Nephron progenitor cell (in vitro differentiated cells): ENCODE data around the gene SHISA7.
"Not testable (repeated sequence)": the region's sequence is repeated elsewhere in the genome, so short reads cannot be mapped to it uniquely, and the experiment has no call there.

Experiments
- DNase-seq: peaks from one replicate; pipeline ENCODE4 v3.0.0; 2021
- H3K27ac Mint-ChIP-seq: 2 replicates; pipeline ENCODE4 v1.8.0; 2021; ENCODE audit warnings: mild to moderate bottlenecking, moderate library complexity, mixed read lengths
- H3K27me3 Mint-ChIP-seq: 2 replicates; pipeline ENCODE4 v1.8.0; 2021; ENCODE audit warnings: mild to moderate bottlenecking, low read depth, mixed read lengths; ENCODE audit not compliant: poor library complexity
- H3K36me3 Mint-ChIP-seq: 2 replicates; pipeline ENCODE4 v1.8.0; 2021; ENCODE audit warnings: low read depth, mixed read lengths
- H3K4me1 Mint-ChIP-seq: 2 replicates; pipeline ENCODE4 v1.8.0; 2021; ENCODE audit warnings: mixed read lengths
- H3K4me3 Mint-ChIP-seq: 2 replicates; pipeline ENCODE4 v1.8.0; 2021; ENCODE audit warnings: mild to moderate bottlenecking, moderate library complexity, mixed read lengths
- H3K9me3 Mint-ChIP-seq: 2 replicates; pipeline ENCODE4 v1.8.0; 2021; ENCODE audit warnings: mild to moderate bottlenecking, moderate library complexity, mixed read lengths
- CTCF ChIP-seq: fragments of 200-600 bp; sonication (generic); IDR thresholded peaks from 2 replicates; pipeline ENCODE4 v1.5.0; 2021; ENCODE audit warnings: antibody characterized with exemption

The SHISA7 gene

GRCh38 chr19:55419624-55420236 is 23.4 kb downstream of the SHISA7 start:
- no peak overlapping the region for H3K4me3 Mint-ChIP-seq
- H3K4me1 Mint-ChIP-seq = peaks cover 6% of the 10 kb centered on the region
- TF ChIP-seq CTCF = no peak
- no peaks in the 10 kb centered on the region for H3K9me3 Mint-ChIP-seq
- H3K27ac Mint-ChIP-seq = no peak overlapping the region
- no peak for DNase-seq
- H3K27me3 Mint-ChIP-seq = peaks cover 70% of the 10 kb centered on the region
- H3K36me3 Mint-ChIP-seq = no peaks in the 10 kb centered on the region

- no peaks in the 10 kb centered on the region for H3K9me3 Mint-ChIP-seq
- DNase-seq = no peak
- peaks cover 70% of the 10 kb centered on the region for H3K27me3 Mint-ChIP-seq
- no peak for TF ChIP-seq CTCF
- H3K27ac Mint-ChIP-seq = no peak overlapping the region
- no peaks in the 10 kb centered on the region for H3K36me3 Mint-ChIP-seq
- H3K4me1 Mint-ChIP-seq = peaks cover 6% of the 10 kb centered on the region
- H3K4me3 Mint-ChIP-seq = no peak overlapping the region
These were observed 24.0 kb downstream of the SHISA7 start for GRCh38 chr19:55419103-55419502.

GRCh38 chr19:55418185-55418584 is 24.9 kb downstream of the SHISA7 start:
- peak; percentile 62 for DNase-seq
- TF ChIP-seq CTCF = peak; percentile 65
- Mint-ChIP-seq H3K4me1 (peaks cover 6% of the 10 kb centered on the region), H3K9me3 (no peaks in the 10 kb centered on the region), H3K27ac (no peak overlapping the region), H3K4me3 (no peak overlapping the region), H3K36me3 (no peaks in the 10 kb centered on the region), H3K27me3 (peaks cover 66% of the 10 kb centered on the region)

GRCh38 chr19:55410168-55410567 is 32.9 kb downstream of the SHISA7 start:
- H3K27me3 Mint-ChIP-seq = peaks cover 32% of the 10 kb centered on the region
- TF ChIP-seq CTCF = no peak
- no peak for DNase-seq
- H3K27ac Mint-ChIP-seq = no peak overlapping the region
- H3K36me3 Mint-ChIP-seq = peaks cover 35% of the 10 kb centered on the region
- H3K4me3 Mint-ChIP-seq = no peak overlapping the region
- peaks cover 19% of the 10 kb centered on the region for H3K4me1 Mint-ChIP-seq
- H3K9me3 Mint-ChIP-seq = peaks cover 32% of the 10 kb centered on the region

GRCh38 chr19:55409179-55409578 is 33.9 kb downstream of the SHISA7 start:
- DNase-seq, H3K27ac Mint-ChIP-seq, H3K4me3 Mint-ChIP-seq: not testable (repeated sequence)
- Mint-ChIP-seq H3K4me1 (peaks cover 19% of the 10 kb centered on the region), H3K9me3 (peaks cover 32% of the 10 kb centered on the region), H3K27me3 (peaks cover 24% of the 10 kb centered on the region), H3K36me3 (peaks cover 36% of the 10 kb centered on the region)

GRCh38 chr19:55408533-55408872 is 34.6 kb downstream of the SHISA7 start:
- TF ChIP-seq CTCF = no peak
- Mint-ChIP-seq H3K36me3 (peaks cover 43% of the 10 kb centered on the region), H3K4me1 (peaks cover 25% of the 10 kb centered on the region), H3K4me3 (peak overlapping the region; percentile 90), H3K27ac (peak overlapping the region; percentile 99), H3K9me3 (peaks cover 32% of the 10 kb centered on the region), H3K27me3 (peaks cover 24% of the 10 kb centered on the region)
- DNase-seq = no peak
